GM19328 (cell line): ENCODE measurements around the gene COX19.

Source experiments
- ATAC-seq: cut with Tn5 transposase; IDR thresholded peaks from one replicate; pipeline ENCODE4 v1.9.1; 2021; ENCODE audit warnings: mild to moderate bottlenecking, moderate library complexity; ENCODE audit not compliant: unreplicated experiment

The COX19 gene

GRCh38 chr7:917255-918117 lies 57.9 kb downstream of the COX19 start:
- no peak for ATAC-seq

GRCh38 chr7:916291-916941 lies 58.9 kb downstream of the COX19 start:
- ATAC-seq = no peak
